GM21786 (cell line): Measurements from ENCODE around the gene ACTL10.

Experiments
- ATAC-seq: cut with Tn5 transposase; IDR thresholded peaks from one replicate; pipeline ENCODE4 v1.9.1; 2021; ENCODE audit not compliant: unreplicated experiment

Gene ACTL10

DNA sequence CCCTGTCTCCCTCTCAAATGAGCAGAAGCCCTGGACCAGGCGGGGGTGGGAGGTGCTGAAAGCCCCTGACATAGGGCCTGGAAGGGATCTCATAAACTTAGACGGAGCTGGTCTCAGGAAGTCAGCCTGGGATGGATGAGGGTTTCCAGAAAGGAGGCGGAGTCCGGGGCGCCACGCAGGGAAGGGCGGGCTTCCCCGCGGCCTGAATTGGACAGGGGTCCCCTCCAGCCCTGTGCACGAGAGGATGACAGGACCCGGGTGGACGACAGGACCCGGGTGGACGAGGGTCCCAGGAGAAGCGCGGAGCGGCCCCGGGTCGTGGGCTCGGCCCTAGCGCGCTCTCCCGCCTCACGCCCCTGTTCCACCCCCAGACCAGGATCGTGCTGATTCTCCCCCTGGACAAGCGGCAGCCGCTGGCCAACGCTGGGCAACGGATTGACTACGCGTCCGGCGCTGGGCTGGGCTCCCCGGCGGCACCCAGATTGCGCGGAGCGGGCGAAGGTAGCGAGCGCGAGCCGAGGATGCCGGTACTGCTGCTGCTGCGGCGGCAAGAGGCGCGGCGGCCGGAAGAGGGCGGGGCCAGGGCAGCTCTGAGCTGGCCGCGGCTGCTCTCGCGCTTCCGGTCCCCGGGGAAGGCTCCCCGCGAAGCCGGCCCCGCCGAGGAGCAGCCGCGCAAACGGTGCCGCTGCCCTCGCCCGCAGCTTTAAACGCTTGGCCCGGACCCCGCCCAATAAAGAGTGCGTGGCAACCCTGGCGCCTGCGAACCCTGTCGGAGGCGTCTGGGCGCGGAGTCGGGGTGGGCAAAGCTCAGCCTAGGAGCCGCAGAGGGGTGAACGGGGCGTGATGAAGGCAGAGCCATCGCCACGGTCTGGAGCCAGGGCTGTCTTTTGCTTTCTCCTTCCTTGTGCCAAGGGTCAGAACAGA is 3.3 kb upstream of the ACTL10 start:
- ATAC-seq, result no peak

DNA sequence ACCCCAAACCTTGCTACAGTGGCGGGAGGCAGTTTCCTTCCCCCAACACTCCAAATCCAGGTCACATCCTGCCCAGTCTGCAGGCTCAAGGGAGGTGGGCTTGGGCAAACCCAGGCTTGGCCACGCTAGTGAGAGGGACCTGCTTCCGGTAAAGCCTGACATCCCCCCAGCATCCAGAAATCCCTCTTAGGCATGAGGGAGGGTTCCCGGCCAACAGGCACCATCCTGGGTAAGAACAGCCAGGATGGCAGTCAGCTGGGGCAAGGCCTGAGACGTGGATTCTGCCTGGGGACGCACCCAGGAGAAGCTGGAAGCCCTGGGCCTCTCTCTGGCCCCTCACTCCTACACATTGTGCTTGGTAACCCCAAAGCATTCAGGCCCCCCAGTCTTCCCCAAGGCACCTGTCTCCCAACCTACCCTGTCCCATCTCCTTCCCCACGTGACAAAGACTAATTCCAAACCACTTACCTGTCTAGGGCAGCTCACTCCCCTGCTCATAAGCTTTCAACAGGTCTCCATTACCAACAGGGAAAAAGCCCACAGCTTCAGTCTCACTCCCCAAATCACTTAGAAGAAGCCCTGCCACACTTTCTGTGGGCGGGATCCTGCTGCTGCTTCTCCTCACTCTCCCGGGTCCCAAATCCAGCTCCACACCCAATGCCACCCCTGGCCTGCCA is 2.5 kb upstream of the ACTL10 start:
- ATAC-seq, result no peak

DNA sequence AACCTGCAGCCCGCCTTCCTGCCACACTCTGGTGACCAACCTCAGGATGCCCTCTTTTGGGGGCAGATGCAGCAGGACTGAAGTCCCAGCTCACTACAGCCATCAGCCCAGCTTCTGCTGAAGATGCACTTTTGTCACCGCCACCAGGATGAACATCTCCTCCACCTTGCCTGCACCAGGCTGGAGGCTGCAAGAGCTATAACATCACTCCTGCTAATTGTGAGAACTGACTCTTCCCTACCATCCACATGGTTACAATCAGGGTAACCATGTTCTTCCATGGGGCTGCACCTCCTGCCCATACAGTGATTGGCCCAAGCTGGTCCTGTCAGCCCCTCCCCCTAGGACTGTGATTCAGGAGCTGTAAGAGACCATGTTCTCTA is 2.0 kb upstream of the ACTL10 start:
- ATAC-seq, result no peak

DNA sequence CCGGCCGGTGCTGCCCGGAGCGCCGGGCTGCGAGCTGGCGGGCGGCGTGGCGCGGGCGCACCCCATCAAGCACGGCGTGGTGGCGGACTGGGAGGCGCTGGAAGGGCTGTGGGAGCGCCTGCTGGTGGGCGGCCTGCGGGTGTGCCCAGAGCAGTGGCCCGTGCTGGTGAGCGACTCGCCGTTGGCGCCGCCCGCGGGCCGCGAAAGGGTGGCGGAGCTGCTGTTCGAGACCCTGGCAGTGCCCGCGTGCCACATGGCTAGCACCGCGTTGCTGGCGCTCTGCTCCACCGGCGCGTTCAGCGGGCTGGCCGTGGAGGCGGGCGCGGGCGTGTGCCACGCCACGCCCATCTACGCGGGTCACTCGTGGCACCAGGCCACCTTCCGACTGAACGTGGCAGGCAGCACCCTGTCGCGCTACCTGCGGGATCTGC is 517 bp downstream of the ACTL10 start:
- ATAC-seq, result peak; percentile 1

DNA sequence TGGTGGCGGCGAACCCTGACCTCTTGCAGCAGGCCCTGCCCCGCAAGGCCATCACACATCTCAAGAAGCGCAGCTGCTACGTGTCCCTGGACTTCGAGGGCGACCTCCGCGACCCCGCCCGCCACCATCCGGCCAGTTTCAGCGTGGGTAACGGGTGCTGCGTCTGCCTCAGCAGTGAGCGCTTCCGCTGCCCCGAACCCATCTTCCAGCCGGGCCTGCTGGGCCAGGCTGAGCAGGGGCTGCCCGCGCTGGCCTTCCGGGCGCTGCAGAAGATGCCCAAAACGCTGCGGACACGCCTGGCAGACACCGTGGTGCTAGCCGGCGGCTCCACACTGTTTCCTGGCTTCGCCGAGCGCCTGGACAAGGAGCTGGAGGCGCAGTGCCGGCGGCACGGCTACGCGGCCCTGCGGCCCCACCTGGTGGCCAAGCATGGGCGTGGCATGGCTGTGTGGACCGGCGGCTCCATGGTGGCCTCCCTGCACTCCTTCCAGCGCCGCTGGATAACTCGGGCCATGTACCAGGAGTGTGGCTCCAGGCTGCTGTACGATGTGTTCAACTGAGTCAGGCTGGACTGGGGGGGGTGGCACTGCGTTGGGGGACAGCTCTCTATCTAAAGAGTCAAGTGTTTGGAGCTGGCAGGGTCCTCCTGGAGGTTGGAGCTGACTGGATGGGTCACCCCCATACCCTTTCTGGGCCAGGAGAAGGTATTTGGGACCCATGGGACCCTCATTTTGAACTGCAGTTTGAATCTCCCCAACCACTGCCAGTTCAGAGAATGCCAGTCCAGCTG is 1.1 kb downstream of the ACTL10 start:
- no peak for ATAC-seq

DNA sequence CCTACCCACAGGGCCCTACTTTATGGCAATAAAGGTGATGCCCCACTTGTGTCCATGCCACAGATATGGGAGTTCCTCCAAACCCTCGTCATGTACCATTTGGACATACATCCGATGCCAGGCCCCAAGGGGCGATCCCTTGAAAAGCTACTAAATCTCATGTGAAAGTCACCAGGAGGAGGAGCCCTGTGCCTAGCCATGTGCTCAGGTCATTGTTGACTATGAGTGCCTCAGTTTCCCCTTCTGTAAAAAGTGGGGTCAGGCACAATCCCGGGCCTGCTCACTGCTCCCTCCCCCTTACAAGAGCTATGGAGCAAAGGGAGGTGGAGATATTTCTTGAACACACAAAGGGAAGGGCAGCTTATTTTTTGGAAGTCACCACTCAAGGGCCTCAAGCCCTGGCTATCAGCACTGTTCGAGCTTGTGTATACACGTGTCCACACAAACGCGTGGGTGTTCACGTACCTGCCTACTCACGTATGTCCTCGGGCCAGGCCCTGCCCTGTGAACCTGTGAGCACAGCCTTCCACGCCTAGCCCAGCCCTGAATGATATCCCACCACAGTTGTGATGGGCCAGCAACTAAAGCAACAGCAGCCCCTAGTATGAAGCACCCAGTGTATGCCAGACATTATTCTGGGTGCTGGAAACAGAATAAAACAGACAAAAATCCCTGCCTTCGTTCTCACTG is 1.9 kb downstream of the ACTL10 start:
- ATAC-seq, result no peak

DNA sequence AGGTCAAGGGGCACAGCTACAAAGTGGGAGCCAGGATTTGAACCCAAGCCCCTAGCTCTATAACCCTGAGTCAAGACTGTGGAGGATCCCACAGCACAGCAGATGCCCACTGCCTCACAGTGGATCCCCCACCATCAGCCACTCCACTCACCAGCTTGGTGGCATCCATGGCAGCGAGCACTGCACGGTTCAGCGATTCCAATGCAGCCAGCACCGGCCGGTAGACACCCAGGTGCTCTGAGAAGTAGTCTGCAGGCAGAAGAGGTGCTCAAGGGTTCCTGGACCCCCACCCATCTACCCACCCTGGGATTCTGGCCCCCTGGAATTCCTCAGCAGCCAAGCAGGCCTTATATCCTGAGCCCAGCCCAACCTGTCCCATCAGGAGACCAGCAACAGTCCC is 2.5 kb downstream of the ACTL10 start:
- no peak for ATAC-seq

DNA sequence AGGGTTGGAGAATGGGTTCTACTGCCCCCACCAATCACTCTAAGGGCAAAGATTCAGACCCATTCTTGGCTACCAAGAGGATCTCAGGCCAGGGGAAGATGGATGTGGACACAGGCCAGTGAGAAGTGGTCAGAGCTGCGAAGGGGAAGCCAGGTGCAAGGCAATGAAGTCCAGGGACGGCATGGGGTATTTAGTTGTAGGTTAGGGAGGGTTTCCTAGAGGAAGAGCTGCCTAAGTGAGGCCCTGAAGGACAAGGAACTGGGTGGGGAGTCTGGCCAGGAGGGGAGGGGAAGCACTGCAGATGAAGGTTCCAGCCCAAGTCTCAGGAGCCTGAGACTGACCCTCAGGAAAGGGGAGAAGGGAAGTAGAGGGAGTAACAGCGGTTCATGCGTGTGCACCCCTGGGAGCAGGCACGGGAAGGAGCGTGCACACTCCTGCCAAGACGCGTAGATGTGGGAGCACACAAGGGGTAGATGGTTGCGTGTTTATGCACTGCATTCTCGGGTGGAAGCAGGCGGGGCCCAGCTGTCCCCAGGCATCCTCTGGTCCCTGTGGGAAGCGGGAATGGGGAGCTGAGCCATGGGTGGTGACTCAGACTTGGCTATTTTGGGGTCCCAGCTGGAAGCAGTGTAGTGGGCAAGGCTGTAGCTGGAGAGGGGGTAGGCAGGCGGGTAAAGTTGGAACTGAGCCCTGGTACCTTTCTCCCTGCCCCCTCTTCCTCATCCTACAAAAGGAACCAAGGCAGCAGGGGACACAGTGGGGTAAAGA is 3.3 kb downstream of the ACTL10 start:
- ATAC-seq, result no peak

DNA sequence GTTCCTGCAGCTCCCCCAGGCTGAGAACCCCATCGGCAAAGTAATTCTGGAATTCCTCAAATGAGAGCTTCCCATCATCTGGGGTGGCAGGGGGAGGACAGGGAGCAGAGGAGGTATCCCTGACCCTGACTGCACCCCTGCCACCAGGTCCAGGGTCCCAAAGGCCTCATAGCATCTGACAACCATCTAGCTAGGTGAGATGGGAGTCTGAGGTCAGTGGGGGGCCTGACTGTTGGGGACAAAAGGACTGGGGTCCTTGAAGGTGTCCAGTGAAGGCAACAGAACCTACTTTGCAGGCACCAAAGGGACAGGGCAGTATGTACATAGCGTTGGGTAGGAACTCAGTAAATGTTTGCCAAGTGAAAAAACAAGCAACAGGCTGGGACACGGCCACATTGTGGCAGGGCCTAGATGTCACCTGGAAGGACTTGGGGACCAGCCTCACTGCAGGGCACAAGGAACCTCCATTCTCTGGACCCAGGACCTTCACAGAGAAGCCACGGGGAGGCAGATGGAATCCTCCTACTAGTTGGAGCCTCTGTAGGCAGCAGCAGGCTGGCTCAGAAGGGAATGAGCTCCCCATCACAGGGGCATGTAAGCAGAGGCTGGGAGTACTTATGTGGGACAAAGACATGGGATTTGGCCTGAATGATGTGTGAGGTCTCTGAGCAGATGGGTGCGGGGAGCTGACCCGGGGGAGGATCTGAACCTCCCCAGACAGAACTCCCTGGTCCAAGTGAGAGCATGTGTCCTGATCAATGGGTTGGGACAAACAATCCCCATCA is 4.2 kb downstream of the ACTL10 start:
- ATAC-seq, result no peak

DNA sequence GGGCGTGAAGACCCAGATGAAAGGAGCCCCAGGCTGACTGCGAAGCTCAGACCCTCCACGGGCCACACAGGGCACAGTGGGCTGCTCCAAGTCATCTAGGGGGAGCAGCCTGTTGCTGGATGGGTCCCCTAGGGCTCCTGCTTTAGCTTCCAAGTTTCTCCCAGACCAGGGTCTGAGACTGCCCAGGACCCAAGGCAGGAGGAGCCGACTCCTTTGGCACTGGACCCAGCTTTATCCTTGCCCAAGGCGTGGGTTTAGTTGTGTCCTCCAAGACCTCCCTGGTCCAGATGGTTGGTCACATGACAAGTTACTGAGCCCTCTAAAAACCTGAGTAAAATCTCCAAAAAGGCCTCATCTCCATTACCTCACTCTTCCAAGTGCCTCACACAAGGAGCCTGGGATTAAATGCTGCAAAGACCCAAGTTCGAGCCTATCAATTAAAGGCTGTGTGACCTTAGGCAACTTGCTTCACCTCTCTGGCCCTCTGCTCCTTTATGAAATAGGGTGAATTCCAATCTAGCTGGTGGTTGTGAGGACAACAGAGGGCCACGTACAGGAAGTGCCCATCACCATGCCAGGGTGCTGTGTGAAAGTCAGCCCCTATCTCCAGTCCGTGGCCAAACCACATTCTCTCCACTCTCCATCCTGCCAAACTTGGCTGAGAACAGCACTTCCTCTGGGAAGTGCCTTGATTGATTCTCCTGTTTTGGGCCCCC is 5.0 kb downstream of the ACTL10 start:
- ATAC-seq, result no peak

DNA sequence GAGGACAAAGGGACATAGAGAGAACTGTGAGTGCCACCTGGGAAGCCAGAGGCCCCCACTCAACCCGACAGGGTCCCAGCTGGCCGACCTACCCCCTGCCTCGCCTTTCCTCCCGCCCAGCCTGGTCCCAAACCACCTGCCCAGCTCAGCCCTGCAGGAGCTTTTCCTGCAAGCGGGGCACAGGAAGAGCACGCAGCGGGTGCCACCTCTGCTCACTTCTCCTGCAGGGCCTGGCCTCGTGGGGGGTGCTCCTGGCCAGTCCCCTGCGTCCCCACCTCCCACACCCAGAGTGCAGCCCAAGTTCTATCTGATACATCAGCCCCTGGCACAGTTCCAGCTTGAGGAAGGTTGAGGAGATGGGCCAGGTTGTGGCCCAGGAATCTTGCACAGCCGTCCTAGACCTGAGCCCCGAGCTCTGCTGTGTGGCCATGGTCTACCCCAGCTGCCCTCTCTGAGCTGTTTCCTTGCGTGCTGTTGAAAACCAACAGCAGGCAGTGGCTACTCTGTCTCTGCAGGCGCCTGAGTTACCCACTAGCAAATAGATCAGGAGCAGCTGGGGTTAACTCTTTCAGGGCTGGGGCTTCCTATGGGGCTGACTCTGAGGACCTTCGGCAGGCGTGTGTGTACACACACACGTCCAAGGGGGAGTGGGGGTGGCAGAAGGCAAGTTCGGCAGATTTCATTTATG is 5.8 kb downstream of the ACTL10 start:
- no peak for ATAC-seq

DNA sequence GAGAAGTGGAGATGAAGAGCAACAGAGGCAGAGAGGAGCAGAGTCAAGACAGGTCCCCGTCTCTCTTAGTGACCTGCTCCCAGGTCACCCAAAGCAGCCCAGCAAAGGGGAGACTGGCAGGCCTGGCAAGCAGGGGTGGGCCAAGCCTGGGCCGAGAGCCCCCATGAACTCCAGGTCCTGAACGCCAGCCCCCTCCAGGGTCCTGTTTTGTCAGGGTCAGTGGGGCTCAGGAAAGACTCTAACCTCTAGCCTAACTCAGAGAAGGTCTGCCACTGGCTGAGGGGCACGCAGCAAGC is 6.3 kb downstream of the ACTL10 start:
- ATAC-seq, result no peak

DNA sequence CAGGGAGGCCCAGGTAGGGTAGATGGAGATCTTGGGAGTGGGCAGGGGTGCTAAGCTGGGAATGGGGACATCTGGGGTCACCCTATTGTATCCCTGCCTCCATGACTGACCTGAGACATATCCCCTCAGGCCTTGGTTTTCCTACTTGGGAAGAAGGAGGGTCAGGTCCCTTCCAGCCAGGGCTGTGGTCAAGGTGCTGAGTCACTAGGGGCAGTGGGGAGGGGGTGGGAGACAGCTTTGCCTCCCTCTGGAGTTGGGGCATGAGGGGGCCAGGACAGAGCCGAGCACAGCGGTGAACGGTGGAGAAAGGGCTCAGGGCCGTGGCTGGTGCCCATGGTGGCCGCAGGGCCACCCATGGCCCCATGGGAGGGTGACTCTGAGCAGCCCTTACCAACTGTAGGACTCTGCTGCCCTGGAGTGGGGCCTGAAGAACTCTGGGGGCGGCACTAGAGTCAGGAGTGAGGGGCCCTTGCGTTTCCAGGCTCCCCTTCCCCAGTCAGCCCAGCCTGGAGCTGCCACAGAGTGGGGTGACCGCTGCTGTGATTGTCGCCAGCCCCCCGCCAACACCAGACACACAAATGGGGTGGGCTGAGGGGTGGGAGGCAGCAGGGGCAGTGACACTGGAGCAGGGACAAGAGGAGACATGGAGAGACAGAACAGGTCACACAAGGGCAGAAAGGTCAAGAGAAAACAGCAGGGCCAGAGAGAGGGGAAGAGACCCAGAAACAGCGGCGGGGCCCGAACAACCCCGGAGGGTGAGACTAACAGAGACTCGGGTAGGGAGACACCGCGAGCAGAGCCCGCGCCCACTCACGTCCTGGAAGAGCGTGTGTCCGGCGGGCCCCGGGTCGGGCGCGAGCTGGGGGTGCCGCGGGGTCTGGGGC is 6.9 kb downstream of the ACTL10 start:
- ATAC-seq, result peak; percentile 32

DNA sequence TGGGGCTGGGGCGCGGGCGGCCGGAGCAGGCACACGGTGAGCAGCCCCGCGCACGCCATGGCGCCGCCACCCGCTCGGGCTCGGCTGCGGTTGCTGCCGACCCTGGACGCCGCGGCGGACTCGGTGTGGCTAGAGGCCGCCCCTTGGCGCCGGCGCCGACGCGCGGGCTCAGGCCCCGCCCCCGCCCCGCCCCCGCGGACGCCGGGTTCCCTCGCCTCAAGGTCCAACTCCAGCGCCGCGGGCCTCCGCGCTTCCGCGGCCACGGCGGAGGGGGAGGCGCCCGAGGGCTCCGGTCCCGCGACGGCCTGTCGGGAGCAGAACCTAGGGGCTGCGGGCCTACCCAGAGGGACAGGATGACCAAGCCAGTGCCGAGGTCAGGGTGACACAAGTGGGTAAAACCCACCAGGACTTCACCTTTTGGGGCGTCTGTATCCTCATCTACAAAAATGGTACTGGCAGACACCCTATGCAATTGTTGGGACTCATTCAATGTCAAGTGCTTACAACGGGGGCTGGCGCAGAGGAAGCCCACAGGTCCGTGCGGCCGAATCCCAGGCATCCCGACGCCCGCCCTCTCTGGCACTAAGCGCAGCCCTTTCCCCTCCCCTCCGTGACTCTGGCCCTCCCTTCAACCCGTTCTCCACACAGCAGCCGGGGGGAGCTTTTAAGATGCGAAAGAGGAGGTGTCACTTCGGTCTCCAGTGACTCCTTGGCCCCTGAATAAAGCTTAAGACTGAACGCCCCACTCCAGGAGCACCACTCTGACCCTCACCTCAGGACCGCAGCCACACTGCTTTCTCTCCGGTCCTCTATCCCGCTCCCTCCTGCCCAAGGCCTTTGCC is 7.8 kb downstream of the ACTL10 start, which contains the start of gene NECAB3:
TSS of gene NECAB3 (minus strand) at position 135 of the 842 bp plus-strand sequence. CDS start at position 59, 76 bp downstream.
- ATAC-seq, result peak; percentile 48

DNA sequence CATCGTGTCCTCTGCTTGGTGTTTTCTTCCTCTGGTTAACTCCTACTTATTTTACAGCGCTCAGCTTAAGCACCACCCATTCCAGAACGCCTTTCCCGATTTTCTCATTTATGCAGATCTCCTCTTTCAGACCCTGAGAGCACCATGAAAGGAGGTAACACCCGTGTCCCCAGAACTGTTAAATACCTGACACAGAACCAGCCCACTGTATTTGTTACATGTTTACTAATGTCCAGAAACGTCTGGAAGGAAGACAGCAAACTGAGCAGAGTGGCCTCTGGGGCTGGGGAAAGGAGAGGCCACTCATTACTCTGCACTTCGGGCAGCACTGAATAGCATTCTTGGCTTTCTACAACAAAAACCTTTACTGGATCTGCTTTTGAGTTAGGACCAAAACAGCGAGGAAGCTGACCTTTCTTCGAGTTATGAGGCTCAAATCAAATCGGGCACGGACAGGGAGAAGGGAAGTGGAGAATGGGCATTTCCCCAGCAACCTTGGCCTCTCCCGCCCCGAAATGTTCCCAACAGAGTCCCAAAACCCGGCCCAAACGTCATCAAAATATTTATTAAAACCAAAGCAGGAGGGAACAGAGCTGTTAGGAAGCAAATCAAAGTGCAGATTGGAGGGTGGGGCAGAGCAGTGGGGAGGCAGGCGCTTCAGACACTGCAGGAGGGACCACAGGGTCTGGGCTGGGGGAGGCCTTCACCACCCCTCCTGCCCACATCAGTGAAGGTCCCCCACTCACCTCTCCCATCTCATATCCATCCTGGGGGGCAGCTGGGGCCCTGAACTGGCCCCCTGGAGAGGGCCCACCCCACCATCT is 8.6 kb downstream of the ACTL10 start:
- ATAC-seq, result no peak

DNA sequence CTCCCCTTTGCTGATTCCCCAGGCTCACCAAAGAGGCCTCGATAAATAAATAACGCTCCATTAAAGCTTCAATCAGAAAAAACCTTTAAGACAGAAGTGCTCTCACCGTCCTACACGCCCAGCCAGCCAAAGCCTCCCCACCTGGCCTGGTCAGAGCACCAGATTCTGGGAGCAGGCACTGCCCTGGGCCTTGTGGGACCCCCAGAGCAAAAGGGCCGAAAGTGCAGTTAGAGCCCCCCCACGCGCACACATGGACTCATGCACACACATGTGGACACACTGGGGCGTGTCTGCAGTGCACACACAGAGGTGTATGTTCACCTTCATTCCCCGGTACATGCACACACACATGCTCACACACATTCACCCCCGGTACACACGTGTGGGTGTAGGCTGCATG is 9.4 kb downstream of the ACTL10 start:
- ATAC-seq, result no peak
